H1 (cell line): Measurements from ENCODE around the gene GREB1L. TPM values are rescaled to one million over a fixed set of nuclear protein-coding genes. Genes with fewer than 3 reads are reported as not detected.

Experiments
- CTCF ChIA-PET: fragments of 300-600 bp; sonication (Branson Sonifier 250); formaldehyde crosslinking; loops from one replicate; lab custom pipeline; 2021; ENCODE audit not compliant: partially characterized antibody; lab: Charles Lee
- POLR2A ChIA-PET: fragments of 300-600 bp; sonication (Branson Sonifier 250); formaldehyde crosslinking; loops from one replicate; lab custom pipeline; 2021; ENCODE audit warnings: inconsistent platforms; ENCODE audit not compliant: partially characterized antibody; lab: Charles Lee
- DNase-seq, 2 experiments: peaks; one replicate each; pipeline versions ENCODE4 v3.0.0 to v3.0.0-alpha.2; 2010 to 2022; ENCODE audit warnings: low spot score in 2 of 2, low read depth in 1 of 2, mixed read lengths in 1 of 2
- FAIRE-seq: peaks from 2 replicates; lab custom pipeline; 2011; peaks lifted over from hg19 to GRCh38; lab: Jason Lieb, UNC
- H2AFZ ChIP-seq: 2 replicates; pipeline ENCODE4 v1.8.1; 2012; ENCODE audit warnings: low read length, inconsistent platforms
- H2AK5ac ChIP-seq: 2 replicates; pipeline ENCODE4 v1.6.1; 2013; ENCODE audit warnings: low read depth, low read length
- H2BK120ac ChIP-seq: replicated peaks from 2 replicates; pipeline ENCODE3; 2013; ENCODE audit warnings: low read depth, low read length, inconsistent platforms
- H2BK12ac ChIP-seq: 2 replicates; pipeline ENCODE4 v1.6.1; 2013; ENCODE audit warnings: low read depth, low read length
- H2BK15ac ChIP-seq: 2 replicates; pipeline ENCODE4 v1.6.1; 2013; ENCODE audit warnings: low read length
- H2BK20ac ChIP-seq: 2 replicates; pipeline ENCODE4 v1.6.1; 2013; ENCODE audit warnings: low read length
- H2BK5ac ChIP-seq: 2 replicates; pipeline ENCODE4 v1.6.1; 2013; ENCODE audit warnings: low read depth, low read length
- H3K14ac ChIP-seq: 2 replicates; pipeline ENCODE4 v1.6.1; 2013; ENCODE audit warnings: inconsistent platforms; ENCODE audit not compliant: insufficient read length
- H3K18ac ChIP-seq: 2 replicates; pipeline ENCODE4 v1.6.1; 2013; ENCODE audit warnings: low read length; ENCODE audit errors: extremely low read depth
- H3K23ac ChIP-seq: 2 replicates; pipeline ENCODE4 v1.6.1; 2013; ENCODE audit warnings: inconsistent platforms; ENCODE audit not compliant: insufficient read length
- H3K23me2 ChIP-seq: 2 replicates; pipeline ENCODE4 v1.6.1; 2013; ENCODE audit warnings: low read depth, low read length
- H3K27ac ChIP-seq: 2 replicates; pipeline ENCODE4 v1.6.1; 2011; ENCODE audit warnings: low read depth, low read length, inconsistent platforms
- H3K27me3 ChIP-seq, 4 experiments: replicated peaks in 1 of 4; 1 replicate in 1 of 4; 2 replicates in 3 of 4; pipeline versions ENCODE4 v1.6.1 to v1.8.1; 2011 to 2013; ENCODE audit warnings: low read length in 3 of 4, mild to moderate bottlenecking in 3 of 4, inconsistent platforms in 2 of 4, mixed read lengths in 2 of 4, moderate library complexity in 1 of 4; ENCODE audit not compliant: control insufficient read depth in 3 of 4, insufficient read depth in 3 of 4; ENCODE audit errors: extremely low read depth in 1 of 4
- H3K36me3 ChIP-seq, 4 experiments: 2 replicates each; pipeline versions ENCODE4 v1.6.1 to v1.8.1; 2011 to 2013; ENCODE audit warnings: mild to moderate bottlenecking in 4 of 4, low read length in 3 of 4, moderate library complexity in 2 of 4, control low read depth in 1 of 4, inconsistent platforms in 1 of 4; ENCODE audit not compliant: insufficient read depth in 4 of 4, control insufficient read depth in 2 of 4
- H3K4ac ChIP-seq: replicated peaks from 2 replicates; pipeline ENCODE3; 2013; ENCODE audit warnings: low read length, low read depth, mixed read lengths, inconsistent platforms; ENCODE audit not compliant: insufficient read length
- H3K4me1 ChIP-seq, 4 experiments: replicated peaks in 1 of 4; 1 replicate in 1 of 4; 2 replicates in 3 of 4; pipeline versions ENCODE4 v1.6.1 to v1.8.1; 2011 to 2013; ENCODE audit warnings: low read length in 3 of 4, inconsistent platforms in 2 of 4, mixed read lengths in 1 of 4; ENCODE audit not compliant: insufficient read depth in 4 of 4, control insufficient read depth in 3 of 4
- H3K4me2 ChIP-seq, 2 experiments: 2 replicates each; pipeline versions ENCODE4 v1.6.1 to v1.8.1; 2011 to 2013; ENCODE audit warnings: low read depth in 2 of 2, low read length in 2 of 2, control low read depth in 1 of 2, inconsistent platforms in 1 of 2, mild to moderate bottlenecking in 1 of 2; ENCODE audit not compliant: insufficient read depth in 1 of 2
- H3K4me3 ChIP-seq, 4 experiments: fragments of 200-600, 300-600 bp in 1 of 4; sonication (generic), shearing (Covaris generic), sonication (Bioruptor Twin) in 1 of 4; 2 replicates each; pipeline versions ENCODE4 v1.5.1 to v1.8.1; 2011 to 2016; ENCODE audit warnings: low read length in 4 of 4, low read depth in 3 of 4, control low read depth in 2 of 4, inconsistent platforms in 2 of 4, mild to moderate bottlenecking in 2 of 4, mixed read lengths in 1 of 4, moderate library complexity in 1 of 4; ENCODE audit not compliant: insufficient read depth in 2 of 4; ENCODE audit errors: extremely low read depth in 1 of 4
- H3K56ac ChIP-seq: replicated peaks from 2 replicates; pipeline ENCODE3; 2013; ENCODE audit warnings: low read depth, mild to moderate bottlenecking, mixed read lengths, low read length, inconsistent platforms; ENCODE audit not compliant: insufficient read length
- H3K79me1 ChIP-seq: 2 replicates; pipeline ENCODE4 v1.6.1; 2013; ENCODE audit warnings: low read depth, low read length, control low read depth
- H3K79me2 ChIP-seq, 2 experiments: 2 replicates each; pipeline versions ENCODE4 v1.6.1 to v1.8.1; 2012 to 2013; ENCODE audit warnings: low read length in 2 of 2, mild to moderate bottlenecking in 2 of 2, inconsistent platforms in 1 of 2; ENCODE audit not compliant: insufficient read depth in 2 of 2, control insufficient read depth in 1 of 2
- H3K9ac ChIP-seq, 4 experiments: replicated peaks in 1 of 4; 1 replicate in 1 of 4; 2 replicates in 3 of 4; pipeline versions ENCODE4 v1.6.1 to v1.8.1; 2011 to 2013; ENCODE audit warnings: low read depth in 3 of 4, low read length in 3 of 4, control low read depth in 2 of 4, mild to moderate bottlenecking in 2 of 4, moderate library complexity in 2 of 4, inconsistent platforms in 1 of 4; ENCODE audit errors: extremely low read depth in 1 of 4
- H3K9me3 ChIP-seq, 2 experiments: 2 replicates each; pipeline versions ENCODE4 v1.6.1 to v1.8.1; 2012 to 2013; ENCODE audit warnings: mild to moderate bottlenecking in 2 of 2, moderate library complexity in 2 of 2, control low read depth in 1 of 2, inconsistent platforms in 1 of 2, low read depth in 1 of 2, low read length in 1 of 2, mixed read lengths in 1 of 2; ENCODE audit not compliant: insufficient read depth in 2 of 2
- H4K20me1 ChIP-seq, 2 experiments: replicated peaks in 1 of 2; 2 replicates each; pipeline versions ENCODE3 to v1.8.1; 2011 to 2013; ENCODE audit warnings: inconsistent platforms in 2 of 2, low read length in 2 of 2, mild to moderate bottlenecking in 1 of 2; ENCODE audit not compliant: insufficient read depth in 2 of 2, control insufficient read depth in 1 of 2
- H4K5ac ChIP-seq: 2 replicates; pipeline ENCODE4 v1.6.1; 2013; ENCODE audit warnings: low read length, low read depth, mixed read lengths, inconsistent platforms; ENCODE audit not compliant: insufficient read length
- H4K8ac ChIP-seq: 2 replicates; pipeline ENCODE4 v1.8.0; 2013; ENCODE audit warnings: mild to moderate bottlenecking, moderate library complexity, low read length, inconsistent platforms; ENCODE audit not compliant: insufficient read depth; ENCODE audit errors: extremely low read depth
- H4K91ac ChIP-seq: replicated peaks from 2 replicates; pipeline ENCODE3; 2013; ENCODE audit warnings: low read length, mixed read lengths, inconsistent platforms; ENCODE audit not compliant: insufficient read length
- FOSL1 ChIP-seq: IDR thresholded peaks from 2 replicates; pipeline ENCODE4 v1.6.1; 2011; ENCODE audit warnings: mild to moderate bottlenecking, low read depth, low read length, moderate library complexity; ENCODE audit not compliant: insufficient read depth
- POU5F1 ChIP-seq: IDR thresholded peaks from 2 replicates; pipeline ENCODE4 v1.6.1; 2011; ENCODE audit warnings: low read depth, mild to moderate bottlenecking, low read length, moderate library complexity
- RXRA ChIP-seq: IDR thresholded peaks from 2 replicates; pipeline ENCODE4 v1.6.1; 2011; ENCODE audit warnings: low read depth, mild to moderate bottlenecking, low read length, moderate library complexity; ENCODE audit not compliant: insufficient read depth
- SIN3A ChIP-seq, 2 experiments: IDR thresholded peaks in 1 of 2; conservative IDR thresholded peaks in 1 of 2; 2 replicates each; pipeline ENCODE4 v1.6.1; 2011 to 2012; ENCODE audit warnings: low read length in 2 of 2, improper control_type of control experiment in 1 of 2, low read depth in 1 of 2, mild to moderate bottlenecking in 1 of 2
- SIRT6 ChIP-seq: IDR thresholded peaks from one replicate; pipeline ENCODE4 v1.7.1; 2012; ENCODE audit warnings: low read length, inconsistent platforms
- TBP ChIP-seq: IDR thresholded peaks from 2 replicates; pipeline ENCODE4 v1.6.1; 2011; ENCODE audit warnings: low read depth, low read length, improper control_type of control experiment
- WGBS, 2 experiments: shearing (Covaris generic) in 1 of 2; methylation state at CpG; one replicate each; pipeline versions ENCODE4 v1.1.6 to v1.1.7; 2013 to 2015; ENCODE audit warnings: low lambda C conversion rate in 2 of 2, mixed read lengths in 2 of 2, inconsistent platforms in 1 of 2, low coverage in 1 of 2, missing lambda C conversion rate in 1 of 2; ENCODE audit not compliant: insufficient replicate concordance in 2 of 2, insufficient coverage in 1 of 2, insufficient read length in 1 of 2; ENCODE audit errors: extremely low coverage in 1 of 2, missing lambda C conversion rate in 1 of 2; 5-methylcytosine and 5-hydroxymethylcytosine counted together
- polyA plus RNA-seq, 7 experiments: library from polyadenylated mRNA; depleted of rRNA in 3 of 7; stranded (reverse) in 5 of 7; unstranded in 2 of 7; fragments of >200 nt in 5 of 7; fragments of 200-250 nt in 2 of 7; gene quantifications; 1 replicate in 5 of 7; 2 replicates in 1 of 7; 4 replicates in 1 of 7; pipeline versions ENCODE4 v1.2.1 to v1.2.3, GENCODE V29; 2011 to 2013; ENCODE audit warnings: missing spikeins in 2 of 7, mixed read lengths in 2 of 7
- total RNA-seq: library from RNA; stranded (reverse); fragmentation: NEBNext Ultra II Directional; extraction: Animal tissue kit (Norgen Biotek cat#: 25700); gene quantifications from 2 replicates; pipeline ENCODE4 v1.2.1, GENCODE V29; 2021

GREB1L gene
- total and polyA plus RNA-seq, 2 of the 8 experiments (the other 6 are each of a cell fraction or from before 2014, with no cell fraction given), result 0.34 to 1.6 TPM

DNA sequence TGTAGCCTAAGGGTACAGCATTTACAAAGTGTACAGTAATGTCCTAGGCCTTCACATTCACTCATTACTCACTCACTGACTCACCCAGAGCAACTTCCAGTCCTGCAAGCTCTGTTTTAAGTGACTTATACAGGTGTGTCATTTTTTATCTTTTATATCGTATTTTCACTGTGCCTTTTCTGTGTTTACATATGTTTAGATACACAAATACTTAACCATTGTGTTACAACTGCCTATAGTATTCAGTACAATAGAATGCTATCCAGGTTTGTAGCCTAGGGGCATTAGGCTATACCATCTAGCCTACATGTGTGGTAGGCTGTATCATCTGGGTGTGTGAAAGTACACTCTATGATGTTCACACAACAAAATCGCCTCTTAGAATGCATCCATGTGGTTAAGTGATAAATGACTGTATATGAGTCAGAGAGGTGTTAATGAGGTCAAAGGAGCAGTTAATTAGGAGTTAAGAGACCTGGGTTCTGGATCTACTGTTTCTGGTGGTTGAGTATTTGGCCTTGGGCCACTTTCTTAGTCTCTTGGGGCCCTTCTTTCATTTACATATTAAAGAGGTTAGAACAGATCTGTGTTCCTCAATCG, 149.1 kb downstream of the GREB1L start:
- Histone ChIP-seq H3K14ac (no peak overlapping the region), H2AFZ (no peak overlapping the region), H2BK15ac (no peak overlapping the region), H3K4me3 (no peak overlapping the region), H3K27ac (no peak overlapping the region), H4K8ac (no peak overlapping the region), H4K5ac (no peak overlapping the region), H3K27me3 (peaks cover 12 to 32% (median 30%) of the 10 kb centered on the region in 4 experiments), H3K23ac (no peak overlapping the region), H2BK20ac (no peak overlapping the region), H2AK5ac (no peak overlapping the region), H4K91ac (no peak overlapping the region), H3K79me1 (no peaks in the 10 kb centered on the region), H3K4me1 (no peaks in the 10 kb centered on the region; a peak in 1 of 7 replicates), H2BK12ac (no peak overlapping the region), H3K23me2 (no peaks in the 10 kb centered on the region), H2BK5ac (no peak overlapping the region), H3K4ac (no peak overlapping the region), H3K4me2 (no peak overlapping the region), H3K36me3 (no peaks in the 10 kb centered on the region), H2BK120ac (no peak overlapping the region), H4K20me1 (peaks cover 0 to 3% of the 10 kb centered on the region in 2 experiments), H3K9ac (no peak overlapping the region), H3K79me2 (no peaks in the 10 kb centered on the region), H3K18ac (no peak overlapping the region), H3K56ac (no peak overlapping the region), H3K9me3 (no peaks in the 10 kb centered on the region)
- TF ChIP-seq POU5F1 (no peak), SIN3A (conservative IDR thresholded peaks at IDR 0.05 in 1 of 2, IDR thresholded peaks at IDR 0.05 in 1 of 2; ENCODE audit: low read depth in 1 of 2, low read length in 2 of 2) (no peak), TBP (no peak), FOSL1 (no peak), SIRT6 (no peak), RXRA (no peak)
- CTCF ChIA-PET, result interaction anchor here (0.7 kb wide), 1 partner anchor 71 kb away, joined by 3 read pairs; no protein-coding TSS in a partner anchor
- 77% methylated on average over 3 of the region's 3 CpGs; no CpG with 5 or more reads in 1 of the 2 experiments for WGBS, 2 experiments
- FAIRE-seq (no peak), DNase-seq (no peak)
- POLR2A ChIA-PET, result no interaction called here
